Activated CD8-positive, alpha-beta memory T cell treated with anti-CD3 and anti-CD28 coated beads, Interleukin-2, amount 50 U/mL, for 4 hours (primary cell): ENCODE results near the gene CD82.

Experiments used
- DNase-seq: peaks from one replicate; pipeline ENCODE4 v3.0.0-alpha.2; 2020

CD82 gene

DNA sequence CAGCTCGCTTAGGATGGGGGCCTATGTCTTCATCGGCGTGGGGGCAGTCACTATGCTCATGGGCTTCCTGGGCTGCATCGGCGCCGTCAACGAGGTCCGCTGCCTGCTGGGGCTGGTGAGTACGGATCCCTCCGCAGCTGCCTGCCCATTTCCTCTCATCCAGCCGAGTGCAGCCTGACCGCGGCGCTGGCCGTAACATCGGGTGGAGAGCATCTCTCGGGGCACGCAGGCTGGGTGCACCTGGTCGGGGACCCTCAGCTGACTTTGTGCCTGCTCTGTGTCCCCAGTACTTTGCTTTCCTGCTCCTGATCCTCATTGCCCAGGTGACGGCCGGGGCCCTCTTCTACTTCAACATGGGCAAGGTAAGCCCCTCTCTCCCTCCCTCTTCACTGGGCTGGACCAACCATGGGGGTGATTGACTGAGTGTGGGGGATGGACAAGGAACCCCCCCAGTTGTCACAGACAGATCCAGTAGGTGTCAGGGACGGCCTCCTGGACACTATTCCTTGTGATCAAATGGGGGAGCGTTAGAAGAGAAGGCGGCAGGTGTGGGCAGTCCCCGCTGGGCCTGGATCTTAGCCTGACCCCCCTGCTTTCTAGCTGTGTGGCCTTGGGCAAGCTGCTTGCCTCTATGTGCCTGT lies 39.7 kb downstream of the CD82 start:
- DNase-seq = no peak

DNA sequence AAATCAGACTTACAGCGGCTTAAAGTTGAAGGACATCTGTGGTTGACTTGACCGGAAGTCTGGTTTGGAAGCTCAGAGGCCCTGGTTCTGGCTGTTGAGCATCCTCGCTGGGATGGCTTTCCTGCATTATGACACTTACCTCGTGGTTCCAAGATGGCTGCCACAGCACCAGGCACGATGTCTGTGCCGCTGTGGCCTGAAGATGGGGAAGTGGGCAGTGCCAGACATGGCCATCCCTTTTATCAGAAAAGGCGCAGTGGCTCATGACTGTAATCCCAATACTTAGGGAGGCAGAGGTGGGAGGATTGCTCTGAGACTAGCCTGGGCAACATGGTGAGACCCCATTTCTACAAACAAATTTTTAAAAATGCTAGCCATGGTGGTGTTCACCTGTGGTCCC lies 40.5 kb downstream of the CD82 start:
- no peak for DNase-seq

DNA sequence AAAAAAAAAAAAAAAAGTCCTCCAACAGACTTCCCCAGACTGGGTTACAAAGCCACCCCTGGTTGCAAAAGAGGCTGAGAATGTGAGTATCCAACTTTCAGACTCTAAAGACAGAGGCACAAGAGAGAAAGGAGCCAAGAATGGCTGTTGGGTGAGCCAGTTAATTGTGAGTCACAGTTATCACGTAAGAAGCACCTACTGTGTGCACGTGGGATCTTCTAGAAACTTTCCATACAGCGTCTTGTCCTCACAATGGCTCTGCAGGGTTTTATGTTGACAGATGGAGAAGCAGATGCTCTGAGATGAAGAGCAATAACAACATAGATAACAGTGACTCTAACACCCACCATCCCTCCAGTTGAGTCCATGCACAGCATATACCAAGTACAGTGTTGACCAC lies 41.0 kb downstream of the CD82 start:
- no peak for DNase-seq

DNA sequence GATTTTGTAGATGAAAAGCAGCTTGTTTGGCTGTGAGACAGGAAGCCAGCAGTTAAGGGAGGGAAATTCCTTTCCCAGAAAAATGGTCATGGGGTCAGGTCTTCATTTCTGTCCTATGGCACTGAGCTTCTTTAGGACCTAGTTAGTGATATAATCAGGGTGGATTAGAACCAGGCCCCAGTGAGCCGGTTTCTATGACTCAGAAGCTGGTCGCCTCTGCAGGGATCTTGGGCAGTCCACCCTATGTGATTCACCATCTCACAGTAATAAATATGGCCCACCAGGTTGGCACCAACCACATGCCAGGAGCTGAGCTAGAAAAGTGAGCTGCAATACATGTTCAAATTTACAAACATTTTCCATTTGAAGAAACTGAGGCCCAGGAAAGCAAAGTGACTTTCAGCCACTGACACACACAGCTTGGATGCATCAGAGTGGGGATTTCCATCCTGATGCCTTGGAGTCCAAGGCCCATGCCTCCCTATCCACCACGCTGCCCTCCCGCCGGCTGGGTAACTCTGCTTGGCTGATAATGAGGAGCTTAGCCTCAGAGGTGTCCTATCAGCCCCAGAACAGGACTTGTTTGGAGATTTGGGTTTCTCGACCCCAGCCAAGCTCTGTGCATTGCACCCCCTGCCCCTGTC lies 42.0 kb downstream of the CD82 start:
- no peak for DNase-seq

DNA sequence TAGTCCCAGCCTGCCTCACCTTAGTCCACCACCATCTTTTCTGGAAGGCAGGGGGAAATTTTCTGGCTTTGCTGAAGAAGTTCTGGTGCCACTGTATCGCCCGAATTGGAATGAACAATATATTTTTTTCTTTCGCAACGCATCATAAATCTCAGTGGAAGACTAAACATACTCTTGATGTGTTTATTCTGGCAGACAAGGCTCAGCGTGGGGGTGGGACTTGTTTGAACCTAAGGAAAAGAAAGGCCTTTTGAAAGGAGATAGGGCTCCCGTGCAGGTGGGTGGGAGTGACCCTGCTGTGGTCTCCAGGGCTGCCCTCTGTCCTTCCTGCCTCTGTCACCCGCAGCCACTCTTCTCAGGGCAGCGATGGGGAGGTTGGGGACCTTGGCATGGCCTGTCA lies 42.5 kb downstream of the CD82 start:
- DNase-seq = no peak

DNA sequence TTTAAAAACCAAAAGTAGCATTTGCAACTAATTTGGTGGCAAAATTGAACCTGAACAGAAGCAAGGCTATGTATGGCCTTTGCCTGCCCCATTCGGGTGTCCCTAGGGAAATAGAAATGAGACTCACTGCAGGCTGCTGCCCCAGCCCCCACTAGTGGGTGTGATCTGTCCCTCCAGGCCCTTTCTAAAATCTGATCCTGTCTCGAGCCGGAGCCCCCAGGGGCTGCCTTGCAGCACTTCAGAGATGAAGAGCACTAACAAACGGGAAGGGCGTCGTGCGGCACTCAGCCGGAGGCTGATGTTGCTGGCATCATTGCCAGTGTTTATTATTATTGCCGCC lies 43.2 kb downstream of the CD82 start:
- no peak for DNase-seq

DNA sequence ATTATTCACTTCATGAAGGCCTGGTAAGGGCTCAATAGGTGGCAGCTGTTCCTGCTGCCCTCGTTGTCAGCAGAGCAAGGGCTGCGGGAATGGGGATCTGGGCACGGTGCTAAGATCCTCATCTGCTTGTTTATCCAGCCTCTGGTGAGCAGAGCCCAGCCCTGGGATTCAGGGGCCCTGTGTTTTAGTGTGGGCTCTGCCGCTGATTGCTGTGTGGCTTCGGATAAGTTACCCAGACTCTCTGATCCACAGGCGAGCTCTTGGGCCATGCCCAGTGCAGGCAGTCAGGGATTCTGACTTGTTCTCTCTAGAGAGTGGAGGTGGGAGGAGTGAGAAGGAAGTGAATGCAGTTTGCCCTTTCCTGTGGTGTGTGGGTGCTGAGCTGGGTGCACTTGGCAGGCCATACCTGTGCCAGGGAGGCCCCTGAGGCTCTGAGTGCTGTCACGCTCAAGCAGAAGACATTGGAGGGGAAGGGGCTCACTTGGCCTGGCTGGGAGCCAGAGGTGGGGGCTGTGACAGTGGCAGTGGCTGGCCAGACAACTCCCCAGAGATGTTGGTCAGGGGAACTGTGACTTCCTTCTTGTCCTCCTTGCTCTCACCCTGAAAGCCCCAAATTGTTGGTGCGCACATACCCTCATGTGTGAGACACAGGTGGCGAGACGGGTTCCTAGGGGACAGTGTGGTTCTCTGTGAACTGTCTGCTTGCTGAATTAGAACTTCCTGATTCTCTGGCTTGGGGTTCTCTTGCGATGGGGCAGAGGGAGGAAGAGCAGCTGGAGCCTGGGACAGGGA lies 43.7 kb downstream of the CD82 start:
- DNase-seq = peak; percentile 35

DNA sequence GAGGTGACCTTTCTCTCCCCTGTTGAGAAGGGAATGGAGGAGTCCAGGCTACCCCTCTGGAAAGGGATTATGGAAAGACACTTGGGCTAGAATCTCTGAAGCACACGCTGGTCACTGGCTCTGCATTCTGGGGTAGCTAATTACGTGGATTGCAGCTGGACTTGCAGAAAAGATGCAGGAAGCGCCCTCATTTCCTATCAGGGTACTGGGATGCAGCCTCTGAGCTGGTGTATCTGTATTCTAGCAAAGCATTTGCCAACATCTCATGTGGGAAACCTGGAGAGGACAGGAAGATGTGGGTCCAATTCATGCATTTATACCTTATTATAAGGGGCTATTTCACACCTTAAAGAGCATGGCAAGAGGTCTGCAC lies 44.3 kb downstream of the CD82 start:
- DNase-seq = no peak

DNA sequence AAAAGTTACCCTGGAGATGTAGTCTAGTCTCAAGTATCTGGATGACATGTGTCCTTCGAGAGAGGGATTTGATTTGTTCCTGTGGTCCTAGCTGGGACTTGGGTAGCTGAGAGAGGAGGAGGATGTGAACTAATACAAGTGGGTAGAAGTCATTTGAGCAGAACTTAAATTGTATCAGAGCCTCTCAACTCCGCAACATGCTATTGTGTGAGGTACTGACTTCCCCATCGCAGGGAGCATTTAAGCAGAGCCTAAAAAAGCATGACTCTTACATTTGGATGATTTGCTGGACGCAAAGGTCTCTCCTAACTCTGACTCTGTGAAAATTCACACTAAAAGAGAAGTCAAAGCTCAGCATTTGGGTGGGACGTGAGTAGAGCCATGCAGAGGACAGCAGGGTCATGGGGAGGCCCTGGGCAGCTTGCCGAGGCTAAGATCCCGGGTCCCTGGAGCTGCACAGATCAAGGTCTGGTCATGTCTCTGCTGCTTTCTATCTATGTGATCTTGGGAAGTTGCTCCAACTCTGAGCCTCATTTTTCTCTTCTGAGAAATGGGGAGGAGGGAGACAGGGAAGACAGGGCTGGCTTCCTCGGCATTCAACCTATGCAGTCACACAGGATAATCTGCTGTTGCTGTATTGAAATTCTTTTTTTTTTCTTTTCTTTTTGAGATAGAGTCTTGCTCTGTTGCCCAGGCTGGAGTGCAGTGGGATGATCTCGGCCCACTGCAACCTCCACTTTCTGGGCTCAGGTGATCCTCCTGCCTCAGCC lies 44.9 kb downstream of the CD82 start:
- no peak for DNase-seq

DNA sequence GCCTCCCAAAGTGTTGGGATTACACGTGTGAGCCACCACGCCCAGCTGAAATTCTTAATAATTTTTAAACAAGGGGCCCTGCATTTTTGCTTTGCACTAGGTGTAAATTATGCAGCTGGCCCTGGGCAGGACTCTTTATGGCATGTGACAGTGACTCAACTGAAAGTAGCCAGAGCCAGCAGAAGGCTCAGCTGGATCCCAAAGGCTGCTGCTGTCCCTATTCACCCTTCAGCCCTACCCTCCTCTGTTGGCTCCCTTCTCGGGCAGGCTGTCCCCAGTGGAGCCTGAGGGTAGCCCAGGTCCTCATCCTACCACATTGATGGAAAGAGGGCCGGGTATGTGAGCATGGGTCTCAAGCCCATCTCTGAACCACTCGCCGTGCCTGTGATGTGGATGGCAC lies 45.6 kb downstream of the CD82 start:
- DNase-seq = no peak

DNA sequence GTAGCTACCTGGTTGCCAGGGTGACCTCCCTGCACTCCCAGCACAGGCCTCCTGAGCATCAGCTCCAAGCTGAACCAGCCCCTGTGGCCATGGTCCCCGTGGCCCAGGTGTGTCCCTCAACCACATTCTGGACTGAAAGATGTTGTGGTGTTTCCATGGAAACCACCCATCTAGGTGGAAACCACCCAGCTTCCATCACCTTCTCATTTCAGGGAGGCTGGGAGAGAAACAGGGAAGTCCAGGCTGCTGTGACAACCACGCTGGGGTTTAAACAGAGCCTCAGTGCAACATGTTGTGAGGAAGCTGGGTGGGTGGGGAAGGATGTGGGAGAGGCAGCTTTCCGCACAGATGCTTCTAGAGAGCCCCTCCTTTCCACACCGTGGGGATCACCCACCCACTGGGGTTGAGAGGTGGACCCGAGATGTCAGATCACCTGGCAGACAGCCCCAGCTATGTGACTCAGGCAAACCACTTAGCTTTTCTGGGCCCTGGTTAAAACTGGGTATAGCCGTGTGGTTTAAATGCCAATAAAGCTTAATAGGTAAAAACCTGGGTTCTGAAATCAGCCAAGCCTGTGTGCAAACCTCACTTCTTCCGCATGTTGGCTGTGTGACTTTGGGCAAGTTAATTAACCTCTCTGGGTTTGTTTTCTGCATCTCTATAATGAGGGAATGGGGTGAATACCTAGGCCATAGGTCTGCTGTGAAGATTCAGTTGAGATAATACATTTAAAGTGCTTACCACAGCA lies 46.4 kb downstream of the CD82 start:
- peak; percentile 77 for DNase-seq

DNA sequence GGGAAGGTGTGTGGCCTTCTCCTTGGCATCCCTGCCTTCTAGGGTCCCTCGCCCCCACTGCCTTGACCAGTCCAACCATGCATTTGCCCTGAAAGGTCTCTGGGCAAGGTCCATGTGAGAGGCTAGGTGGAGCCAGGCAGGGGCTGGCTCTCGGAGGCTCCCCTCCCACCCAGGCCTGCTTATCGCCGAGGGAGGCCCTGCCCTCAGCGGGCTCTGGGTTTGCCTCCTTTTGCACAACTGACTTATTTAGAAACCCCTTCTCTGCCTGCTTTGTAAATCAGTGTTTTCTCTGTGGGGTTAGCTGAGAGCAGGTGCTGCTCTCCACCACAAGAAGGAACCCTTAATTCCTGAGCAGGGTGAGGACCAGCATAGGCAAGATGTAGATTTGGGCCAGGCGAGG lies 47.7 kb downstream of the CD82 start:
- no peak for DNase-seq

DNA sequence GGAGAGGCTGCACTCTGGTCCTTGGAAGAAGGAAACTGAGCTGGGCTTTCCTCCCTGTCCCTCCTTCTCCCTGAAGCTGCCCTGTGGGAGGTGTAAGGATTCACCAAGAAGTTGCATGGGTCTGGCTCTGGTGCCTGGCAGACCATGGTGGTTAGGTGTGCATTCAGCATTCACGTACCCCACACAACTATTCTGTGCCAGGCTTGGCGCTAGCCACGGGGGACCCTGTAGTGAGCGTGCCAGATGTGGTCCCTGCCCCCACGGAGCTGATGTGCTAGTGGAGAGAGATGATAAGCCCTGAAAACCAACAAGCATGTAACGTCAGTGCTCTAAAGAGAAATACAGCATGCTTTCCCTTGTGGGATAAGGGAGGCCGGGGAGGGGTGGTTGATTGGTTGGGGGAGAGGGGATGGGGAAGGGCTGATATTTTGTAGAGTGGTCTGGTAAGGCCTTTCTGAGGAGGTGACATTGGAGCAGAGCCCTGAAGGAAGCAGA lies 48.9 kb downstream of the CD82 start:
- no peak for DNase-seq

DNA sequence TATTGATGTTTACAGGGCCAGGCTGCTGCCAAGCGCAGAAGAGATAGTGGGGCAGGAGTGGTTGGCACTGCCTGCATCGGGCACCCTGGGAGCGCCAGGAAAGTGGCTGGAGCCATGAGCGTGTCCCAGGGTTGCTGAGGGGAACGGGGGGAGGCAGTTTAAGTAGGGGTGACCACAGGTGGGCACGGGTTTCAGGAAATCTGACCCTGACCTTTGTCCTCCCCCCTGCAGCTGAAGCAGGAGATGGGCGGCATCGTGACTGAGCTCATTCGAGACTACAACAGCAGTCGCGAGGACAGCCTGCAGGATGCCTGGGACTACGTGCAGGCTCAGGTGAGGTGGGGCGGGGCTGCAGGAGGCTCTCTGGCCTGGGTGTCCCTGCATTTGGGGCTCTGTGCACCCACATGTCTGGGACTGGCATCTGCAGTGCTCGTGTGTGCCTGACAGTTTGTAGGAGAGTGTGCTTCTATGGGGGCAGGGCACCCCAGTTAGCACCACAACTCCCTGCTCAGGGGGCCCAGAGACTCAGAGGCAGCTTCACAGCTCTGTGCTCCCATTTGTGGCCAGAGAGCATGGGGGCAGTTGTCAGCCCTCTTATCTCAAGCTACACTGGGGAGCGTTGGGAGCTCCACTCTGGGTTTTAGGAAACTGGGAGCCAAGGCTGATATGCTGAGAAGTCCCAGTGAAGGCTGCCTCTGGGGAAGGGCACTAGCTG lies 49.7 kb downstream of the CD82 start:
- DNase-seq = no peak

DNA sequence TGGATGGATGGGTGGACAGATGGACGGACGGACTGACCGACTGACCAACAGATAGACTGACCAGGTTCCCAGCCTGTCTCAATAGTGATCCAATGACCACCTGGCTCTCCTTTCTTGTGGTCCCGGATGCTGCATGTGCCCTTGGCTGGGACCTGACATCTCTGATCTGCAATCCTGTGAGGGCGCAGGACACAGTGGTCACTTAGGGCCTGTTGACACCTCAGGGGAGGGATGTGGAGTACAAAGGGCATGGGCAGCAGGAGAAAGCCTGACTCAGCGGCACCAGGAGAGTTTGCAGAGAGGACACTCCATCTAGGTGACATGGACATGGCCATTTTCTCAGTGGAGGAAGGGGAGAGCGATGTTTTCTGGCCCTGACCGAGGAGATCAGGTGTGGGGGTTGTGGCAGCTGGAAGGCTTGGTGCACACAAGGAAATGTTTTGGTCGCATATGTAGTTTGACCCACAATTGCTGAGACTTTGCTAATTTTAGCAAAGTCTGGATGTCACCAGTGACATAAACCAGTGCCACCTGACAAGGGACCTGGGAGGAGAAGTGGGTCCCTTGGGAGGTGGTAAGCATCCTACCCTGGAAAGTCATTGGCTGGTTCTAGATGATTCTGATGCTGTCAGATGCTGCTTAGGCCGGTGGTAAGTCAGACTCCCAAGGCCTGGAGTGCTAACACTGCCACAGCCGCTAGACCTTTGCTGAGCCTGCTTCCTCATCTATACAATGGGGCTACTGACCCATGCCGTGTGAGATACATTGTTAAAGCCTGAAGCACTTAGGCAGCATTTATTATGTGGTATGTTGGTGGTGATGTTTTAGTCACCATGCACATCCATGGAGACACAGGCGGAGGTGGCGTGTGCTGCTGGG lies 50.7 kb downstream of the CD82 start:
- DNase-seq = no peak

DNA sequence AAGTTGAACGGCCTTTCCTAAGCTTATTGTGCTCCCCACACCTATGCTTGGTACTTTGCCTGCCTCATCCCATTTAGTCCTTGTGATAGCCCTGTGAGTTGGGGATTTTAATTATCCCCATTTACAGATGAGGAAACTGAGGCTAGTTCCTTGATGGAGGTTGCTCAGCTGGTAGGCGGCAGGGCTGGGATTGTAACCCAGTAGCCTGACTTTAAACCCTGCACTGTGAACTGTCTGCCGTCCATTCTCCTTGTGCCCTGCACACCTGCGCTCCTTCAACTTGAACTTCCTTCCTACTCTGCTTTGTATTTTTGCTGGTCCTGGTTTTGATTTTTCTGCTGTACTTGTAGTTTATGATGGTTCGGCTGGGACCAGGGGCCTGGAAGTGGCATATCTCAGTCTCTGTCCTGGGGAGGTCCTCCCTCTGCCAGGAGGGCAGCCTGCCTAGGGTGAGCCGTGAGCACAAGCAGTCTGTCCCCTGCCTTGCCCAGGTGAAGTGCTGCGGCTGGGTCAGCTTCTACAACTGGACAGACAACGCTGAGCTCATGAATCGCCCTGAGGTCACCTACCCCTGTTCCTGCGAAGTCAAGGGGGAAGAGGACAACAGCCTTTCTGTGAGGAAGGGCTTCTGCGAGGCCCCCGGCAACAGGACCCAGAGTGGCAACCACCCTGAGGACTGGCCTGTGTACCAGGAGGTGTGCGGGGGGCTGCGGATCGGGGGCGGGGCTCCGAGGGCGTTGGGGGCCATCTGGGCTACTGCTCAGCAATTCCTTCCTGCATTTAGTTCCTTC lies 52.4 kb downstream of the CD82 start:
- DNase-seq = no peak

DNA sequence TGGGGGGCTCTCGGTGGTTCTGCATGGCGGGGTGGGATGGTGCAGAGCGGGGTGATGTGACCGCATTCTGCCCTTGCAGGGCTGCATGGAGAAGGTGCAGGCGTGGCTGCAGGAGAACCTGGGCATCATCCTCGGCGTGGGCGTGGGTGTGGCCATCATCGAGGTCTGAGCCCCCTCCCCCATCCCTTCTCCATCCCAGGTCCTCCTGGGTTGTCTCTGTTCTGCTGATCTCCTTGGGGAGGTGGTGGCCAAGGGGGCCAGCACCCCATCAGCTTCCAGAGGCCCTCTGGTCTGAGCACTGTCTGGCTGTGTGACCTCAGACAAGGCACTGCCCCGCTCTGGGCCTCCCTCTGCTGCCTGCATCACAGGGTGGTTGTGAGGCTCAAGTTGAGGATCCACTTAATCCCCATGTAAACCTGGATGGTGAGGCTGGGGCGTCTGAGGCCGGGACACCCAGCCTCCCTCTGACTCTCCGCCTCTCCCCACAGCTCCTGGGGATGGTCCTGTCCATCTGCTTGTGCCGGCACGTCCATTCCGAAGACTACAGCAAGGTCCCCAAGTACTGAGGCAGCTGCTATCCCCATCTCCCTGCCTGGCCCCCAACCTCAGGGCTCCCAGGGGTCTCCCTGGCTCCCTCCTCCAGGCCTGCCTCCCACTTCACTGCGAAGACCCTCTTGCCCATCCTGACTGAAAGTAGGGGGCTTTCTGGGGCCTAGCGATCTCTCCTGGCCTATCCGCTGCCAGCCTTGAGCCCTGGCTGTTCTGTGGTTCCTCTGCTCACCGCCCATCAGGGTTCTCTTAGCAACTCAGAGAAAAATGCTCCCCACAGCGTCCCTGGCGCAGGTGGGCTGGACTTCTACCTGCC lies 53.3 kb downstream of the CD82 start:
- DNase-seq = no peak

DNA sequence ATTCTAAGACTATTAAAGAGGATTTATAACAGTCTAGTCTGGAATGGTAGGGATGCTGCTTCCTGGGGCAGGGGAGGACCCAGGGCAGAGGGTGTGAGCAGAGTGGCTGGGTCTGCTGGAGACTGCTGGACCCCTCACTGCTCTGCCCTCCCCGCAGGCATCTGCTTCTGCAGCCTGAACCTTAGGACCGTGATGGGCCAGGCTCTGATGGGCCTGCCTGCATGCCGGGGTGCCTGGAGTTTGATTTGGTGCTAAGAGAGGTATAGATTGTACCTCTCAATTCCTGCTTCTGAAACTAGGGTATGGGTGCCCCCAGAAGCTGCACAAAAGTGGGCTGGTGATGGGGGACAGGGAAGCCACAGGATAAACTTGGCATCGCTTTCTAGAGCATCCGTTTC lies 54.9 kb downstream of the CD82 start:
- no peak for DNase-seq

DNA sequence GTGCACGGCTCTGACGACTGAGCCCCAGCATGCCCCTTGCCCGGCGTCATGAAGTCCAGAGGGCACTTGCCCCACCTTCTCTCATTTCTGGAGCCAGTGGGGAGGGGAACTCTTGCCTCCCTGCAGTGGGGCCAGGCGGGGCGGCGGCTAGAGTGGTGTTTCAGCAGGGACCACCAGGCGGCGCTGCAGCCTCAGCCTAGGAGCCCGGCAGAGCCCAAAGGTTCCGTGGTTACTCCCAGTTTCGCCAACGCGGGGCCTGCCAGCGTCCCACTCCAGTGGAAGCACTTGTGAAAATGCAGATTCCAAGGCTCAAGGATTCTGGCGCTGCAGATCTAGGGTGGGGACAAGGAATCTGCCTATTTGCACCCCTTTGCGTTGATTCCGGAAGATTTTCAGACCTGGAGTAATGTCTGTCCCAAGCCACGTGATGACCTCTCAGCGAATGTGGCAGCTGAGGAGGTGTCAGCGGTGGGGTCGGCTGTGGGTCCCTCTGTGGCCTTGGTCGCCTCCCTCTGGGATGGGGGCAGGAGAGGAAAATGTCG lies 55.7 kb downstream of the CD82 start:
- DNase-seq = peak; percentile 56
